Left hindlimb (tissue), 1 donor: ENCODE measurements around the gene ANLN.
"Not testable (repeated sequence)": the region's sequence is repeated elsewhere in the genome, so short reads cannot be mapped to it uniquely, and the experiment has no call there.

Source experiments
- DNase-seq: peaks from one replicate; pipeline ENCODE4 v3.0.0-alpha.2; 2018

Gene ANLN

GRCh38 chr7:36415144-36415543 lies 25.5 kb downstream of the ANLN start:
- no peak for DNase-seq

- DNase-seq, result no peak
Observed at GRCh38 chr7:36416251-36416650, 26.6 kb downstream of the ANLN start.

GRCh38 chr7:36420307-36420706 lies 30.6 kb downstream of the ANLN start:
- no peak for DNase-seq

GRCh38 chr7:36422072-36422471 lies 32.4 kb downstream of the ANLN start:
- DNase-seq, result no peak

- no peak for DNase-seq
Observed at GRCh38 chr7:36423633-36424032, 34.0 kb downstream of the ANLN start.

- no peak for DNase-seq
Observed at GRCh38 chr7:36430186-36430585, 40.5 kb downstream of the ANLN start.

GRCh38 chr7:36430881-36431280 lies 41.2 kb downstream of the ANLN start:
- no peak for DNase-seq

GRCh38 chr7:36438211-36438610 lies 48.5 kb downstream of the ANLN start:
- no peak for DNase-seq

GRCh38 chr7:36439624-36440023 lies 50.0 kb downstream of the ANLN start:
- DNase-seq, result no peak

GRCh38 chr7:36440880-36441279 lies 51.2 kb downstream of the ANLN start:
- DNase-seq, result no peak

- DNase-seq, result no peak
Observed at GRCh38 chr7:36441344-36442022, 51.8 kb downstream of the ANLN start.

GRCh38 chr7:36448781-36449379 lies 59.2 kb downstream of the ANLN start:
- DNase-seq, result no peak

- no peak for DNase-seq
Observed at GRCh38 chr7:36449685-36450084, 60.0 kb downstream of the ANLN start.

- DNase-seq, result no peak
Observed at GRCh38 chr7:36453769-36454168, 64.1 kb downstream of the ANLN start.

GRCh38 chr7:36455646-36456045 lies 66.0 kb downstream of the ANLN start:
- no peak for DNase-seq

- DNase-seq, result no peak
Observed at GRCh38 chr7:36456138-36456537, 66.5 kb downstream of the ANLN start.

GRCh38 chr7:36456548-36456947 lies 66.9 kb downstream of the ANLN start:
- no peak for DNase-seq

- no peak for DNase-seq
Observed at GRCh38 chr7:36459236-36459960, 69.7 kb downstream of the ANLN start.

- DNase-seq, result no peak
Observed at GRCh38 chr7:36460811-36461429, 71.3 kb downstream of the ANLN start.

- DNase-seq, result no peak
Observed at GRCh38 chr7:36462551-36463137, 73.0 kb downstream of the ANLN start.

GRCh38 chr7:36464271-36464670 lies 74.6 kb downstream of the ANLN start:
- DNase-seq, result no peak

- not testable (repeated sequence) for DNase-seq
Observed at GRCh38 chr7:36466001-36466400, 76.3 kb downstream of the ANLN start.

GRCh38 chr7:36468370-36469101 lies 78.9 kb downstream of the ANLN start:
- no peak for DNase-seq
